Epithelial cell of esophagus (primary cell): ENCODE measurements around the gene CDX2.

Experiments used
- DNase-seq: peaks from one replicate; pipeline ENCODE4 v3.0.0; 2010; ENCODE audit warnings: low read depth
- H3K4me3 ChIP-seq: 2 replicates; pipeline ENCODE4 v1.5.1; 2011; ENCODE audit warnings: mild to moderate bottlenecking, low read length, control low read depth
- CTCF ChIP-seq: IDR thresholded peaks from 2 replicates; pipeline ENCODE4 v1.5.1; 2011; ENCODE audit warnings: low read depth, mild to moderate bottlenecking, low read length, control low read depth, inconsistent platforms; ENCODE audit not compliant: insufficient read depth; ENCODE audit errors: missing control alignments

Gene CDX2

GRCh38 chr13:27978301-27978968, 9.3 kb upstream of the CDX2 start:
- H3K4me3 ChIP-seq: no peak overlapping the region
- no peak for TF ChIP-seq CTCF
- no peak for DNase-seq

GRCh38 chr13:27977476-27978300, 8.6 kb upstream of the CDX2 start:
- DNase-seq: no peak
- no peak for TF ChIP-seq CTCF
- no peak overlapping the region for H3K4me3 ChIP-seq

- TF ChIP-seq CTCF: no peak
- no peak overlapping the region for H3K4me3 ChIP-seq
- no peak for DNase-seq
These were observed 7.4 kb upstream of the CDX2 start for GRCh38 chr13:27976362-27977091.

- no peak for DNase-seq
- TF ChIP-seq CTCF: no peak
- H3K4me3 ChIP-seq: no peak overlapping the region
These were observed 6.6 kb upstream of the CDX2 start for GRCh38 chr13:27975564-27976361.

GRCh38 chr13:27973961-27974662, 5.0 kb upstream of the CDX2 start:
- H3K4me3 ChIP-seq: no peak overlapping the region
- no peak for DNase-seq
- no peak for TF ChIP-seq CTCF

GRCh38 chr13:27973291-27973690, 4.2 kb upstream of the CDX2 start:
- DNase-seq: no peak
- no peak overlapping the region for H3K4me3 ChIP-seq
- TF ChIP-seq CTCF: no peak
